AG09319 (cell line): ENCODE results near the gene ADGRL2.

ENCODE experiments used
- DNase-seq: peaks from one replicate; pipeline ENCODE4 v3.0.0-alpha.2; 2010; ENCODE audit warnings: low read depth; ENCODE audit errors: extremely low read depth
- CTCF ChIP-seq: IDR thresholded peaks from 2 replicates; pipeline ENCODE4 v1.5.1; 2011; ENCODE audit warnings: low read depth, mild to moderate bottlenecking, inconsistent platforms, low read length, moderate library complexity

Gene ADGRL2

GRCh38 chr1:81967951-81968350, 167.2 kb downstream of the ADGRL2 start:
- TF ChIP-seq CTCF = no peak
- DNase-seq = no peak

DNA sequence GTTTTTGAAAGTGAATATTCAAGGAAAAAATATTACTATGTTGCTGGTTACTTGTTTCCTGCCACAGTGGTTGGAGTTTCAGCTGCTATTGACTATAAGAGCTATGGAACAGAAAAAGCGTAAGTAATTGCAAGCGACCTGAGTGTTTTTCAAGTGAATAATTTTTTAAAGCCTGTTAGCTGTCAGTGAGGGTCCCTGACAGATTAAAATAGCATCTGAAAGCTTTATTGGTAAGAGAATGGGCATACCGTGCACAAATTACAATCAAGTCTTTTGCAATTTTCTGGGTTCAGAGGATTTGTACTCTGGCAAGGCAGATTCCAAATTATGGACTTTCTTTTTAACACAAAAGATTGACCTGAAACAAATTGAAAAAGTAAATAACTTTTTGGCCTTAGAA, 169.7 kb downstream of the ADGRL2 start:
- TF ChIP-seq CTCF = no peak
- no peak for DNase-seq

DNA sequence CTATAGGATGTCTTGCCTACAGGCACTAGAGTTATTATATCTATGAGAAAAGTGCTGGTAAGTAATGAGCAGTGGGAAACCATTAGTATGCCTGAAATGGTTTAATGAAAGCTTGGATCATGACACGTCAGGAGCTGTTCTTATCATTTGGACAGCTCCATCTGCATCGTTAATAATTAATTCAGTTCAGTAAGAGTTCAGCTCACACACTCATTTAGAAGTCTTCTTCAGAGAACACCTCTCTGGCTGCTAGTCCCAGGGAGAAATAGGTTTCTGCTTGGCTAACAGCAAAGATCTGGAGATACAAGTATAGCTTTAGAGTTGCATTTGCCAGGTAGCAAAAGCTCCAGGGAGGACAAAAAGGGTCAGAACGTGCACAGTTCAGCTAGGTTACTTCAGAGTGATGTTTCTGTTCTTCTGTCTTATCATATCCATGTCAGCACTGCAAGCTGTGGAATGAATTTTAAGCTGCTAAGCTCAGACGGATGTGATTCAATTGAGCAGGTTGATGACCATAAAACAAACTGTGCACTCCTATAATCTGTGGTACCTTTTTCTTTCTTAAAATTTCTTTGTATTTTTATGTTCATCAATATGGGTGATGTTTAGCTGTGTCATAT, 173.6 kb downstream of the ADGRL2 start:
- no peak for TF ChIP-seq CTCF
- DNase-seq = no peak

GRCh38 chr1:81974883-81975555, 174.3 kb downstream of the ADGRL2 start:
- no peak for DNase-seq
- no peak for TF ChIP-seq CTCF

DNA sequence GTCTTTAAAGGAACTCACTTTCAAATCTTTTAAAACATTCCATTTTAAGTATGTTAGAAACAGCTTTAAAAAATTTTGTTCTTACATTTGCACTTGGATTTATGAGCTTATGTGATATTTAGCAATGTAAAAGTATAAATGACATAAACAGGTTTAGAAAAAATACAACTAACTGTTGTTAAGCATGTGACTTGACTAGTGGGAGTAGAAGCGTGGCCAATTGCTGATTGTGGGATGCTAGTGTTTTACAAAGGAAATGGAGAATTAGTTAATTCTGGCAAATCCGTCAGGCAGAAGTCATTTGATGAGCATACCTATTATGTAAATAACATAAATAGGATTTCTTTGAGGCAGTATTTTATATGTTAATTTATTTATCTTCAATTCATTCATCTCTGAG, 175.8 kb downstream of the ADGRL2 start:
- no peak for DNase-seq
- no peak for TF ChIP-seq CTCF

- no peak for TF ChIP-seq CTCF
- DNase-seq = no peak
Measured at GRCh38 chr1:81978945-81979344, 178.2 kb downstream of the ADGRL2 start.

- TF ChIP-seq CTCF = no peak
Measured at GRCh38 chr1:81982523-81982922, 181.8 kb downstream of the ADGRL2 start.

More at GRCh38 chr1:81982523-81982922, 181.8 kb downstream of the ADGRL2 start:
- DNase-seq = no peak
